ENCODE measurements around the gene SDK2.

SDK2 gene

GRCh38 chr17:73584987-73585386 is 59.3 kb downstream of the SDK2 start:
- DNase-seq: no peak

DNA sequence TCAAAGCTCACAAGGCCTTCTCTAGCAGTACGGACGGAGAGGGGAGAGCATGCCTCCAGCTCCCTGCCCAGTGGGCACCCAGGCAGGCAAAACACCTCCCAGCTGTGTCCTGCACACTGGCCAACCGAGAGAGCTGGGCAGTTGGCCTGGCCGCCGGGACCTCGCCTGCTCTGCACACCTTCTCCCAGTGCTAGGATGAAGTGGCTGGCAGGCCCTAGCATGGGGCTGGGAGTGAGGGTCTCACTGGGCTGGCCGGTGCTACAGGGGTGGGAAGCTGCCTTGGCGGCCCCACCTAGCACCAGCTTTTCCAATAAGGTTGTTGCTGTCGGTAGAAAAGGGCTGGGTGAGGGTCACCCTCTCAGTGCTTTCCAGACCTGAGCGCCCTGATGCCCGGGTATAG is 60.2 kb downstream of the SDK2 start:
- DNase-seq: no peak

DNA sequence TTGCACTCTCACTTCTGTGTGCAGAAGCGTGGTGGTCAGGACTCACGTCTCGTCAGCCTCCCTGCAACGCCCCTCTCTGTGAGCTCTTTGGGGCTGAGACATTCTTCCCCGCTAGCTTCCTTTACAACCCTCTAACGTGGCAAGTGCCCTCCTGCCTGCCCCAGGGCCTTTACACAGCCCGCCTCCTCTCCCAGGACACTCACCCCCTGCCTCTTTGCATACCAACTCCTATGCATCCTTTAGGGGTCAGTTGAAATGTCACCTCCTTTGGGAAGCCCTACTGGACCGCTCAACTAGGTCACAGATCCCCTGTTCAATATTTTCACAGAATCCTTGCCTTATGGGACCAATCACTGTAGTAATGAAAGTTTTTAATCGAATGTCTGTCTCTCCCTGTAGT is 61.4 kb downstream of the SDK2 start:
- no peak for DNase-seq

GRCh38 chr17:73582359-73582758 is 61.9 kb downstream of the SDK2 start:
- no peak for DNase-seq

- no peak for DNase-seq
Measured at GRCh38 chr17:73581379-73581778, 62.9 kb downstream of the SDK2 start.

GRCh38 chr17:73580073-73580710 is 64.1 kb downstream of the SDK2 start:
- no peak for DNase-seq

GRCh38 chr17:73576556-73577098 is 67.6 kb downstream of the SDK2 start:
- DNase-seq: no peak

GRCh38 chr17:73575470-73576221 is 68.6 kb downstream of the SDK2 start:
- no peak for DNase-seq

DNA sequence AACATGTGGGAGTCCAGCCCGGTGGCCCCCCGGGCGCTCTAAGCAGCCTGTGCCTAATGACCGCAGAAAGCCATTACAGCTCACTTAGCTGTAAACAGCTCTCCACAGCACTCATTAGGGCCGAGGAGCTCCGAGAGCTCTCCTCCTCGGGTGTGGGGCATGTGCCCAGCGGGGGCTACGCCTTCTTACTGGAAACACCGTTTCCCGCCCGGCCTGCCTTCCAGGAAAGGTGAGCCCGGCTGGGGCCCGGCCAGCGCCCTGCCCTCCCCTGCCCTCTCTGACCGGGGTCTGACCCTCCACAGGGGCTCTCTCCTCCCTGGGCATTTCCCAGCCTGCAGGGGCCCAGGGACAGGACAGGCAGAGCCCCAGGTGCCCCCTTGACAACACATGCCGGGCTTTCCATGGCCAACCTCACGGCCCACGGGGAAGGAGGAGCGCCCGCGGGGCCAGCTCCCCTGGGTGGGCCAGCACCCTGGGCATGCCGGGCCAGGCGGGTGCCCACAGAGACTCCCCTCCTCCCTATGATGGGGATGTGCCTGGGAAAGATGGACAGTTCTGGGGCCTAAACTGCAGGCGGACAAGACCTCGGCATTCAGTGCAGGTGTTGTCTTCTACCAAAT is 72.6 kb downstream of the SDK2 start:
- DNase-seq: no peak

GRCh38 chr17:73569762-73570319 is 74.4 kb downstream of the SDK2 start:
- no peak for DNase-seq

GRCh38 chr17:73568934-73569333 is 75.3 kb downstream of the SDK2 start:
- DNase-seq: no peak

DNA sequence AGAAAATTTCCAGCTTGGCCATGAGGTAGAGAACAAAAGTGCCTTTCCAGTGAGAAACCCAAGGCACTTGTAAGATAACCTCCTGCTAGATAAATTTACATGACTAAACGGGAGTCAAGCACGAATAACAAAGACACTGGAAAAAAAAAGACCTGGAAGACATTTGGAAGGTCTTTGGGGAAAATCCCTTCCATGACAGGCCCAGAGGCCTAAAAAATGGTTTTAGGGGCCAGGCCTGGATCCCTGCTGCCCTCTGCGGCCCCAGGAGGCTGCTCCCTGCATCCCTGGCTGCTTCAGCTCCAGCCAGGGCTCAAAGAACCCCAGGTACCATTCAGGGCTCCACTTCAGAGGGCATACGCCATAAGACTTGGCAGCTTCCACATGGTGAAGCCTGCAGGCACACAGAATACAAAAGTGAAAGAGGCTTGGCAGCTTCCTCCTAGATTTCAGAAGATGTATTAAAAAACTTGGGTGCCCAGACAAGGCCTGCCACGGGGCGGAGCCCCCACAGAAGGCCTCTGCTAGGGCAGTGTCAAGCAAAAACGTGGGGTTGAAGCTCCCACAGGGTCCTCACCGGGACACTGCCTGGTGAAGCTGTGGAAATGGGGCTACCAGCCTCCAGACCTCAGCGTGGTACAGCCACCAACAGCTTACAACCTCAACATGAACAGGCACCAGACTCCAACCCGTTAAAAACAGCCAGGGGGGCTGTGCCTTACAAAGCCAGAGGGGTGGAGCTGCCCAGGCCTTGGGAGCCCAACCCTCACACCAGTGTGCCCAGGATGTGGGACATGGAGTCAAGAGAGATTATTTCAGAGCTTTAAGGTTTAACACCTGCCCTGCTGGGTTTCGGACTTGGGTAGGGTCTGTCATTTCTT is 77.1 kb downstream of the SDK2 start:
- DNase-seq: peak; percentile 23

DNA sequence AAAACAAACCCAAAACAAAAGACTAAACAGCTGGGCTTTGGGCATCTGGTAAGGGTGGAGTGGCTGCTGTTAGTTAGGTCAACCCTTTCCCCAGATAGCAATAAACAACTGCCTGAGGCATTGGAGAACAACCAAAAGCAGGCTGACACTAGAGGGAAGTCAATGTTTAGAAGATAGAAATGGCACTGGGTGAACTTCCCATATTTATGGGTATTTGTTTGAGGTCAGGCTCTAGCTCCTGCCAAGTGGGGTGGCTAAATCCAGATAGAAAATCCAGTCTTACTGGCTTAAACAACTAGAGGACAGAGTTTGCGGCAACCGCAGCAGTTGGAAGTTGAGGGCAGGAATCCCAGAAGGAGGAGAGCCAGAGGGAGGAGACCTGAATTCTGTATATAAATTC is 79.4 kb downstream of the SDK2 start:
- DNase-seq: no peak

GRCh38 chr17:73562896-73563295 is 81.3 kb downstream of the SDK2 start:
- DNase-seq: no peak

DNA sequence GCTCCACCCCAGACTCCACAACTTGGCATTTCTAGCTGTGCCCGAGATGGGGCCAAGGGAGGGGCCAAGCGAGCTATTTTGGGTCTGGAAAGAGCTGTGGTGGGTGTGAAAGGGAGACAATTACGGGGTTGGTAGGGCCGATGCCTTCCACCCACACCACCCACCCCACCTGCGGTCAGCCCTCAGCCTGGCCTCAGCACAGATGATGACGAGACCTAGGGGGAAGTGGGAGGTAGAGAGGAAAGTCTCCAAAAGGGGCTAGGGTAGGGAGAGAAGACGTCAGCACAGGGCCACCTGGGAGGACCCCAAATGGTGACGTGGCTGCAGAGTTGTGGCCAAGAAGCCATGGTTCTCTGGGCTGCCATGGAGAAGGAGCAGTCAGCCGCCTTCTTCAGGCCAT is 83.1 kb downstream of the SDK2 start:
- DNase-seq: no peak

- no peak for DNase-seq
Measured at GRCh38 chr17:73560661-73561060, 83.6 kb downstream of the SDK2 start.

DNA sequence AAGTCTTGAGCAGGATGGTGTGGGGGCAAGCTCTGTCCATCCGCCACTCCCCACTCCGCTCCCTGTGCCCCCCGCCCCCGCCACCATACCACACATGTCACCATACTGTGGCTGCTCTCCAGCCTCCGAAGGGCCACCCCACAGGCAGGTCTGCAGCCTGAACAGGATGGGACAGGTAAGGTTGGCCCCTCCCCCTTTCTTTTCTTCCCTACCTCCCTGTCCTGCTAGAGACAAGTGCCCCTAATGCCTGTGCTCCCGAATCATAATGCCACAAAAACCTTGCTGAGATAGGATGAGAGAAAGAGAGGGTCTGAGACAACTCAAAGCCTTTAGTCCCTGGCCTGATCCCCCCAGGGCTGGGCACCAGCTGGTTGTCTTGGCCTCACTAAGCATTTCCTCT is 84.7 kb downstream of the SDK2 start:
- DNase-seq: no peak

DNA sequence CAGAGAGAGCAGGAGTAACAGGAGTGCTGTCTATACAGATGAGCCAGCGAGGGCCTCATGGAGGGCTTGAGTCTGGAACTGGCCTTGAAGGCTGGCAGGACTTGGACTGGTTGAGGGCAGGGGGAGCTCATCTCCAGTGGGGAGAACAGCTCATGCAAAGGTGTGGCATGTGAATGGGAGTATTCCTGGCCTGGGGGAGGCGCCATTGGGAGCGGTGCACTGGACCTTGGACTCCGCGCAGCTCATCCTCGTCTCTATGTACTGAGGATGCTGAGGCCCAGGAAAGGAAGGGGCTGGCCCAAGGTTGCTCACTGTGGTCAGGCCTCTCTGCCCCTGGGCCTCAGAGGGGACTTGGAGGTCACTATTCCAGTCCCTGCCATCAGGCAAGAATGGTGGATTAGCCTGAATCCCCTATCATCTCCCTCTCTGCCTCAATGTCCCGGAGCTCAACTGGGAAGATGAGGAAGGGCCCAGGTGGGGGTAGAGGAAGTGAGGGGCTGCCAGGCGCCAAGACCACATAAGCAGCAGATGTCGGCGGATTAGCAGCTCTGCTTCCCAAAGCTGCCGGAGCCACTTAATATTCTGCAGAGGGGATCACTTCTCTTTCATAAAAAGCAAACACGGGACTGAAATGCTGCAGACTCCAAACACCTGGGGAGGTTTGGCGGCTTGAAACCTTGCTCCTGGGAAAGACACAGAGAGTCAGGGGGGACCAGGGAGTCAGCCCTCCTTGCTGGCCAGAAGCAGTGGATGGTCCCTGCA is 88.9 kb downstream of the SDK2 start:
- DNase-seq: no peak

- no peak for DNase-seq
Measured at GRCh38 chr17:73554498-73554897, 89.7 kb downstream of the SDK2 start.

GRCh38 chr17:73553311-73553710 is 90.9 kb downstream of the SDK2 start:
- DNase-seq: no peak

GRCh38 chr17:73552300-73553048 is 91.8 kb downstream of the SDK2 start:
- no peak for DNase-seq

All from RPMI8226 (cell line).